ENCODE measurements around the gene IGSF8. TPM values are rescaled to one million over a fixed set of nuclear protein-coding genes. Genes with fewer than 3 reads are reported as not detected.
A peak's percentile ranks its signal among the peaks of the same experiment; 100 is the strongest.

Gene IGSF8
- total and polyA plus RNA-seq, 2 experiments from 2014 or later = 29.1 to 32.2 TPM

DNA sequence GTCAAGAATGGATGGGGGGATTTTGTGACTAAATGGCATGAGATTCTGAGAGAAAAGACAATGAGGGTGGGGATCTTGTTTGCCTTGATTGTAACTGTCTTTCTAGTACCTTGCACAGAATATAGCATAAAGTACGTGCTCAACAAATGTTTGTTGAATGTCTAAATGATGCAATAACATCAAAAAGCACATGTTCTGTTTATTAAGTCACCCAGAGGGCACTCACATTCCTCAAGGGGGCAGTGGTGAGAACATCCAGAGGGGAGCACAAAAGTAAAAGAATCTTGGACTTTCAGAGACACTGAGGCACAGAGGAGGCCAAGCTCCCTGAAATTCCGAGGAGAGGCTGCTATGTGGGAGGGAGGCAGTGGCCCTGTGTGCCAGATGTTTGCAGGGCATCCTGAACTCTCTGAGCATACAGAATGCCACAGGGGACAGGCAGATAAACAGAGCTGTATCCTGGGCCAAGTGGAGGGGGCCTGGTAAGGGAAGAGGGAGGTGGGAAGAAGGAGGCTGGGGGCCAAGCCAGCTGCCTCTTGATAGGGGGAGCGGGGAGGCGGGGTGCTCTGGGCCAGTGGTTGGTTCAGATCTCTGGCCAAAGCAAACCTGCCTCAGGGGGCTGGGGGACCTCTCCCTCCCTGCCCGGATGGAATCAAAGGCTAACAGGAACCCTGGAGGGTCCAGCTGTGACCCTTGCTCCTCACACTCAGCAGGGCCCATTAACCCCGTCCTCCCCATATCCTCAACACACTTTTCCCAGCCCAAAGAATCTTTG is 10.7 kb upstream of the IGSF8 start:
- H3K4me3 ChIP-seq = no peak overlapping the region
- DNase-seq (ENCODE audit: low read depth in 1 of 2, low spot score in 1 of 2) = peak; percentile 63 to 74

DNA sequence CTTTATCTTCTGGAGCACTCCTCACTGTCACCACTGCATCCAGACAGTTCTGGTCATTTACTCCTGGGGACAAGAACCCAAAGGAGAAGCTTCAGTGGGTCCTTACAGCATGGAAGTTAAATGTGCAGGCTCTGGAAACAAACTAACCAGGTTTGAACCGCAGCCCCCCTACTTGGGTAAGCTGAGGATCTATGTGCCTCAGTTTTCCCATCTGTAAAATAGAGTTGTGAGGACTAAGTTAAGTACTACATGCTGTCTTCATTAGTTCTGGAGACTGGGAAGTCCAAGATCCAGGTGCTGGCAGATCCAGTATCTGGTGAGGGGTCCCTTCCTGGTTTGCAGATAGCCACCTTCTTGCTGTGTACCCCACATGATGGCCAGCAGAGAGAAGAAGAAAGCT is 9.1 kb upstream of the IGSF8 start:
- Histone ChIP-seq H3K27ac (no peak overlapping the region), H3K4me3 (no peak overlapping the region), H3K36me3 (no peaks in the 10 kb centered on the region), H3K9me3 (ENCODE audit: low read depth) (no peaks in the 10 kb centered on the region), H3K27me3 (no peaks in the 10 kb centered on the region), H3K4me1 (ENCODE audit: low read depth) (peaks cover 5% of the 10 kb centered on the region)
- no peak for DNase-seq (ENCODE audit: low read depth in 1 of 2, low spot score in 1 of 2)
- TF ChIP-seq, protein P1, sequence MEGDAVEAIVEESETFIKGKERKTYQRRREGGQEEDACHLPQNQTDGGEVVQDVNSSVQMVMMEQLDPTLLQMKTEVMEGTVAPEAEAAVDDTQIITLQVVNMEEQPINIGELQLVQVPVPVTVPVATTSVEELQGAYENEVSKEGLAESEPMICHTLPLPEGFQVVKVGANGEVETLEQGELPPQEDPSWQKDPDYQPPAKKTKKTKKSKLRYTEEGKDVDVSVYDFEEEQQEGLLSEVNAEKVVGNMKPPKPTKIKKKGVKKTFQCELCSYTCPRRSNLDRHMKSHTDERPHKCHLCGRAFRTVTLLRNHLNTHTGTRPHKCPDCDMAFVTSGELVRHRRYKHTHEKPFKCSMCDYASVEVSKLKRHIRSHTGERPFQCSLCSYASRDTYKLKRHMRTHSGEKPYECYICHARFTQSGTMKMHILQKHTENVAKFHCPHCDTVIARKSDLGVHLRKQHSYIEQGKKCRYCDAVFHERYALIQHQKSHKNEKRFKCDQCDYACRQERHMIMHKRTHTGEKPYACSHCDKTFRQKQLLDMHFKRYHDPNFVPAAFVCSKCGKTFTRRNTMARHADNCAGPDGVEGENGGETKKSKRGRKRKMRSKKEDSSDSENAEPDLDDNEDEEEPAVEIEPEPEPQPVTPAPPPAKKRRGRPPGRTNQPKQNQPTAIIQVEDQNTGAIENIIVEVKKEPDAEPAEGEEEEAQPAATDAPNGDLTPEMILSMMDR (IDR thresholded peaks at IDR 0.05; ENCODE audit: low read depth, low read length) = no peak

More for the DNA sequence above, 10.7 kb upstream of the IGSF8 start:
- H3K27me3 ChIP-seq = no peaks in the 10 kb centered on the region
- H3K36me3 ChIP-seq = no peaks in the 10 kb centered on the region
- H3K9me3 ChIP-seq (ENCODE audit: low read depth) = no peaks in the 10 kb centered on the region
- no peak overlapping the region for H3K27ac ChIP-seq
- peaks cover 7% of the 10 kb centered on the region for H3K4me1 ChIP-seq (ENCODE audit: low read depth)
- TF ChIP-seq, protein P1 (IDR thresholded peaks at IDR 0.05; ENCODE audit: low read depth, low read length) = peak; percentile 60

DNA sequence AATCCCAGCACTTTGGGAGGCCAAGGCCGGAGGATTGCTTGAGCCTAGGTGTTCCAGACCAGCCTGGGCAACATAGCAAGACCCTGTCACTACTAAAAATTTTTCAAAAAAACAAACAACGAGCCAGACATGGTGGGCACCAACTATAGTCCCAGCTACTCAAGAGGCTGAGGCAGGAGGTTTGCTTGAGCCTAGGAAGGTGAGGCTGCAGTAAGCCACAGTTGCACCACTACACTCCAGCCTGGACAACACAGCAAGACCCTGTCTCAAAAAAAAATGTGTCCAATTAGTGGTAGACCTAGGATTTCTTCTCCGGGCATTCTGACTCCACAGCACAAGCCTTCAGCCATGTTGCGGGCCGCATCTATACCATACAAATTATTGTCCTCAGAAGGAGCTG is 6.7 kb upstream of the IGSF8 start:
- no peaks in the 10 kb centered on the region for H3K36me3 ChIP-seq
- TF ChIP-seq, protein P1 (IDR thresholded peaks at IDR 0.05; ENCODE audit: low read depth, low read length) = no peak
- H3K9me3 ChIP-seq (ENCODE audit: low read depth) = no peaks in the 10 kb centered on the region
- H3K27me3 ChIP-seq = no peaks in the 10 kb centered on the region
- no peak overlapping the region for H3K27ac ChIP-seq
- no peak for DNase-seq (ENCODE audit: low read depth in 1 of 2, low spot score in 1 of 2)
- H3K4me3 ChIP-seq = no peak overlapping the region
- H3K4me1 ChIP-seq (ENCODE audit: low read depth) = peaks cover 14% of the 10 kb centered on the region

DNA sequence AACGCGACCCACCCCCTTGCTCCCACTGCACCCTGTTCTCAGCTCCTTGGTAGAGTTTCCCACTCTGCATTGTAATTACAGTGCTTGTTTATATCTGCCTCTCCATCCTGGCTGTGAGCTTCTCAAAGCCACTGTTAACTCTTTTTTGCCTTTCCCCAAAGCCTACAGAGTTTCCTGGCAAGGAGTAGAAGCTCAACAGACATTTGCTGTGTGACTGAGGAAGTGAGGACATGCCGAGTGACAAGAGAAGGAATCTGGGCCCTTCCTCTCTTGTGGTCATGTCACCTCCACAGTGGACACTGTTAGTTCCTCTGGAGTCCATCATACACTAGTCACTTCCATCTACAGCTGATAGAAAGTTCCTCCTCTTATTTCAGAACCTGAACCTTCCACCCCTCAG is 6.1 kb upstream of the IGSF8 start:
- Histone ChIP-seq H3K4me1 (ENCODE audit: low read depth) (peaks cover 14% of the 10 kb centered on the region), H3K36me3 (no peaks in the 10 kb centered on the region), H3K4me3 (no peak overlapping the region), H3K27me3 (no peaks in the 10 kb centered on the region), H3K27ac (no peak overlapping the region), H3K9me3 (ENCODE audit: low read depth) (no peaks in the 10 kb centered on the region)
- TF ChIP-seq, protein P1 (IDR thresholded peaks at IDR 0.05; ENCODE audit: low read depth, low read length) = no peak
- DNase-seq (ENCODE audit: low read depth in 1 of 2, low spot score in 1 of 2) = no peak

DNA sequence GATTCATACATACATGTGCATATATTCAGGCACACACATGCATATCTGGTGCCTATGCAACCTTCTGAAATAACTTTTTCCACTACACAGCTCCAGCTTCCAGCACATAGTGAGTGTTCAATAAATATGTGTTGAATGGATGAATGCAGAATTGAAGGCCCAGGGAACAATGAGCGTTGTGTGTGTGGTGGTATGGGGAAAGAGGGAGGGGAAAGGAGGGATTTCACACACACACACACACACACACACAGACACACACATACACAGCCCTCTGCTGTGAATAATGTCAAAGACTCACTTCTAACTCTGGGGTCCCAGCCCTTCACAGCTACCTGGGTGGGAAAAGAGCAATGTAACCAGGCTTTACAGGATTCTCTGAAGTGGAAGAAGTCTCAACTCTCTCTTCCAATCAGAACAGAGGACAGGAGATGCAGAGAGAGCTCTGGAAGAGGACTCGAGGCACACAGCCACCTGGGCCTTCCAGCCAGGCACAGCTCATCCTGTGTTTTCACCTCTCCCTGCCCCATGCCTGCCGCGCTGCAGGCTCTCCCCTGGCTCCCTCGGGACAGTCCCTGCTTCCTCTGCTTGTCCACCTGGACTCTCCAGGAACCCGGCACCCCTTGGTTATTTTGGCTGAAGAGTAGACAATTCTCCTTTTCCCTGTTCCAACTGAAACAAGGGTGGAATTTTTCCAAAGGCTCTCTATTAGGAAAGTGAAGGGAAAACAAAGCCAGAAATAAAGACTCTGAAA is 5.4 kb upstream of the IGSF8 start:
- no peaks in the 10 kb centered on the region for H3K36me3 ChIP-seq
- no peak for DNase-seq (ENCODE audit: low read depth in 1 of 2, low spot score in 1 of 2)
- TF ChIP-seq, protein P1 (IDR thresholded peaks at IDR 0.05; ENCODE audit: low read depth, low read length) = no peak
- no peaks in the 10 kb centered on the region for H3K27me3 ChIP-seq
- H3K9me3 ChIP-seq (ENCODE audit: low read depth) = no peaks in the 10 kb centered on the region
- H3K27ac ChIP-seq = no peak overlapping the region
- H3K4me1 ChIP-seq (ENCODE audit: low read depth) = peaks cover 19% of the 10 kb centered on the region
- no peak overlapping the region for H3K4me3 ChIP-seq
